ENCODE results near the gene WDCP.
A peak's percentile ranks its signal among the peaks of the same experiment; 100 is the strongest.

WDCP gene

GRCh38 chr2:23988371-23988770, 58.8 kb downstream of the WDCP start:
- peak; percentile 2 for DNase-seq

All from SHP77 treated with DMSO at 0.1 percent for 48 hours (cell line).